Fibroblast of lung (primary cell): ENCODE results near the gene MMP25. TPM values are rescaled to one million over a fixed set of nuclear protein-coding genes. Genes with fewer than 3 reads are reported as not detected.
A peak's percentile ranks its signal among the peaks of the same experiment; 100 is the strongest.

Experiments
- DNase-seq, 2 donors: peaks; one replicate each; pipeline versions ENCODE4 v3.0.0 to v3.0.0-alpha.2; 2010; ENCODE audit warnings: low read depth in 2 of 2
- H2AFZ ChIP-seq: 2 replicates; pipeline ENCODE4 v1.5.1; 2012; ENCODE audit warnings: low read length, control low read depth, inconsistent platforms
- H3K27ac ChIP-seq: 2 replicates; pipeline ENCODE4 v1.5.1; 2011; ENCODE audit warnings: low read length, control low read depth; ENCODE audit not compliant: insufficient read depth
- H3K27me3 ChIP-seq: 2 replicates; pipeline ENCODE4 v1.5.1; 2011; ENCODE audit warnings: mild to moderate bottlenecking, low read length; ENCODE audit not compliant: control insufficient read depth, insufficient read depth
- H3K36me3 ChIP-seq: 2 replicates; pipeline ENCODE4 v1.5.1; 2011; ENCODE audit warnings: low read length; ENCODE audit not compliant: control insufficient read depth, insufficient read depth
- H3K4me1 ChIP-seq: 2 replicates; pipeline ENCODE4 v1.5.1; 2011; ENCODE audit warnings: low read length; ENCODE audit not compliant: control insufficient read depth, insufficient read depth; ENCODE audit errors: extremely low read depth
- H3K4me2 ChIP-seq: 2 replicates; pipeline ENCODE4 v1.5.1; 2011; ENCODE audit warnings: low read length, control low read depth; ENCODE audit not compliant: insufficient read depth; ENCODE audit errors: extremely low read depth
- H3K4me3 ChIP-seq, 4 experiments: fragments of 200-600 bp in 1 of 4; sonication (generic) in 1 of 4; replicated peaks in 1 of 4; 2 replicates each; pipeline ENCODE4 v1.5.1; 2011 to 2016; ENCODE audit warnings: low read length in 4 of 4, low read depth in 3 of 4, mild to moderate bottlenecking in 3 of 4, control low read depth in 2 of 4, inconsistent platforms in 1 of 4, mixed read lengths in 1 of 4; ENCODE audit not compliant: insufficient read depth in 1 of 4; ENCODE audit errors: control extremely low read depth in 1 of 4
- H3K79me2 ChIP-seq: 2 replicates; pipeline ENCODE4 v1.5.1; 2012; ENCODE audit warnings: mild to moderate bottlenecking, low read length, inconsistent platforms; ENCODE audit not compliant: control insufficient read depth, insufficient read depth
- H3K9ac ChIP-seq: 2 replicates; pipeline ENCODE4 v1.5.1; 2011; ENCODE audit warnings: mild to moderate bottlenecking, low read length, control low read depth; ENCODE audit not compliant: insufficient read depth
- H3K9me3 ChIP-seq: 2 replicates; pipeline ENCODE4 v1.5.1; 2012; ENCODE audit warnings: low read depth, low read length; ENCODE audit not compliant: control insufficient read depth, insufficient read depth
- H4K20me1 ChIP-seq: 2 replicates; pipeline ENCODE4 v1.5.1; 2011; ENCODE audit warnings: low read length; ENCODE audit not compliant: control insufficient read depth, insufficient read depth; ENCODE audit errors: extremely low read depth
- CTCF ChIP-seq, 2 donors: IDR thresholded peaks in 1 of 2; conservative IDR thresholded peaks in 1 of 2; 1 replicate in 1 of 2; 2 replicates in 1 of 2; pipeline ENCODE4 v1.5.1; 2011 to 2012; ENCODE audit warnings: low read length in 2 of 2, control low read depth in 1 of 2, inconsistent platforms in 1 of 2, low read depth in 1 of 2, mild to moderate bottlenecking in 1 of 2
- EZH2 ChIP-seq: IDR thresholded peaks from 2 replicates; pipeline ENCODE4 v1.5.1; 2012; ENCODE audit warnings: low read length, control low read depth, mild to moderate bottlenecking; ENCODE audit errors: missing control alignments
- polyA plus RNA-seq, 2 donors: library from polyadenylated mRNA; depleted of rRNA in 1 of 2; stranded (reverse) in 1 of 2; unstranded in 1 of 2; fragments of >200 nt; gene quantifications; 2 replicates each; pipeline ENCODE4 v1.2.1, GENCODE V29; 2011 to 2012; ENCODE audit warnings: missing spikeins in 1 of 2
- total RNA-seq: library from RNA; depleted of rRNA; stranded (reverse); fragments of >200 nt; gene quantifications from 2 replicates; pipeline ENCODE4 v1.2.1, GENCODE V29; 2014

Gene MMP25
- total and polyA plus RNA-seq, 2 donors (not counting 1 experiment from before 2014, with no cell fraction given) = 0.03 TPM; not detected in 1

GRCh38 chr16:3015865-3016521, 30.4 kb upstream of the MMP25 start:
- no peaks in the 10 kb centered on the region for H3K4me1 ChIP-seq
- H3K27me3 ChIP-seq = peaks cover 24% of the 10 kb centered on the region
- no peaks in the 10 kb centered on the region for H3K79me2 ChIP-seq
- H3K4me2 ChIP-seq = no peak overlapping the region
- no peaks in the 10 kb centered on the region for H4K20me1 ChIP-seq
- H3K9ac ChIP-seq = no peak overlapping the region
- TF ChIP-seq EZH2 (no peak), CTCF (conservative IDR thresholded peaks at IDR 0.05 in 1 of 2, IDR thresholded peaks at IDR 0.05 in 1 of 2; ENCODE audit: low read depth in 1 of 2, low read length in 2 of 2) (no peak)
- no peaks in the 10 kb centered on the region for H3K9me3 ChIP-seq
- no peak overlapping the region for H2AFZ ChIP-seq
- no peak overlapping the region for H3K4me3 ChIP-seq
- no peaks in the 10 kb centered on the region for H3K36me3 ChIP-seq
- no peak for DNase-seq
- no peak overlapping the region for H3K27ac ChIP-seq

GRCh38 chr16:3017344-3017743, 29.0 kb upstream of the MMP25 start:
- no peak overlapping the region for H3K4me3 ChIP-seq
- H3K27me3 ChIP-seq = peaks cover 15% of the 10 kb centered on the region
- no peak overlapping the region for H3K9ac ChIP-seq
- peaks cover 6% of the 10 kb centered on the region for H3K36me3 ChIP-seq
- no peaks in the 10 kb centered on the region for H3K79me2 ChIP-seq
- no peaks in the 10 kb centered on the region for H3K4me1 ChIP-seq
- no peak overlapping the region for H2AFZ ChIP-seq
- H3K4me2 ChIP-seq = no peak overlapping the region
- H3K9me3 ChIP-seq = no peaks in the 10 kb centered on the region
- TF ChIP-seq EZH2 (no peak), CTCF (conservative IDR thresholded peaks at IDR 0.05 in 1 of 2, IDR thresholded peaks at IDR 0.05 in 1 of 2; ENCODE audit: low read depth in 1 of 2, low read length in 2 of 2) (no peak)
- DNase-seq = no peak
- H4K20me1 ChIP-seq = no peaks in the 10 kb centered on the region
- no peak overlapping the region for H3K27ac ChIP-seq

- Histone ChIP-seq H3K36me3 (peaks cover 11% of the 10 kb centered on the region), H3K27ac (no peak within 1 kb of the TSS), H3K9me3 (no peaks in the 10 kb centered on the region), H3K4me3 (no peak within 1 kb of the TSS), H3K4me2 (no peak within 1 kb of the TSS), H4K20me1 (no peaks in the 10 kb centered on the region), H2AFZ (no peak within 1 kb of the TSS), H3K27me3 (peaks cover 11% of the 10 kb centered on the region), H3K9ac (no peak within 1 kb of the TSS), H3K79me2 (peaks cover 2% of the 10 kb centered on the region), H3K4me1 (peaks cover 6% of the 10 kb centered on the region)
- no peak for DNase-seq
- peak; percentile 7 to 23 for TF ChIP-seq CTCF (conservative IDR thresholded peaks at IDR 0.05 in 1 of 2, IDR thresholded peaks at IDR 0.05 in 1 of 2; ENCODE audit: low read depth in 1 of 2, low read length in 2 of 2)
- TF ChIP-seq EZH2 = no peak
Measured at GRCh38 chr16:3017794-3018506, 28.4 kb upstream of the MMP25 start, which contains the start of gene CLDN6. Gene CLDN6, minus strand, starts transcription at chr16:3018183. Its CDS starts 2,162 bp downstream, at chr16:3016021.
